HCT116 (cell line): ENCODE data around the gene NFIB. TPM values are rescaled to one million over a fixed set of nuclear protein-coding genes. Genes with fewer than 3 reads are reported as not detected.

ENCODE experiments used
- ATAC-seq: fragments of 200-7000 bp; cut with Tn5 transposase; 2 replicates; pipeline ENCODE4 v1.9.1; 2020; ENCODE audit warnings: mild to moderate bottlenecking, moderate library complexity
- BruUV-seq: library from RNA; stranded (reverse); fragments of 400-500 nt; replicated peaks from 2 replicates; lab custom pipeline; 2021; lab: Mats Ljungman, UMichigan
- CTCF ChIA-PET: fragments of 300-600 bp; sonication (Branson Sonifier 250); formaldehyde crosslinking; loops from one replicate; lab custom pipeline; 2021; ENCODE audit warnings: antibody characterized with exemption; lab: Charles Lee
- POLR2A ChIA-PET: fragments of 300-600, 350-600 bp; sonication (Branson Sonifier 250); formaldehyde crosslinking; loops from one replicate; lab custom pipeline; 2021; ENCODE audit warnings: antibody characterized with exemption; lab: Charles Lee
- RAD21 ChIA-PET, 2 experiments: fragments of 300-600 bp; sonication (Branson Sonifier 250); formaldehyde crosslinking; loops; one replicate each; lab custom pipeline; 2023; ENCODE audit warnings: low total read pairs in 2 of 2; ENCODE audit not compliant: uncharacterized antibody in 2 of 2, unreplicated experiment in 2 of 2, low non-redundant PET in 1 of 2; lab: Charles Lee
- DNase-seq: peaks from one replicate; pipeline ENCODE4 v3.0.0-alpha.2; 2010; ENCODE audit warnings: low read depth, low spot score
- H2AFZ ChIP-seq: fragments of 200-600 bp; shearing (Covaris generic), sonication (generic); 2 replicates; pipeline ENCODE4 v1.6.1; 2017; ENCODE audit warnings: low read depth, mixed run types, mixed read lengths, antibody characterized with exemption, low read length; ENCODE audit not compliant: poor library complexity, severe bottlenecking
- H3K27ac ChIP-seq: 2 replicates; pipeline ENCODE4 v1.5.1; 2012; ENCODE audit warnings: low read depth, low read length
- H3K27me3 ChIP-seq: fragments of 200-600 bp; sonication (generic); 2 replicates; pipeline ENCODE4 v1.6.1; 2016; ENCODE audit warnings: mixed run types, low read length, mixed read lengths; ENCODE audit not compliant: insufficient read depth
- H3K36me3 ChIP-seq, 2 experiments: fragments of 200-500 bp in 1 of 2; fragments of 200-600 bp in 1 of 2; sonication (Bioruptor generic) in 1 of 2; sonication (generic) in 1 of 2; 2 replicates each; pipeline versions ENCODE4 v1.5.1 to v1.6.1; 2014 to 2016; ENCODE audit warnings: low read length in 2 of 2, inconsistent platforms in 1 of 2, mixed read lengths in 1 of 2, mixed run types in 1 of 2; ENCODE audit not compliant: insufficient read depth in 2 of 2, control insufficient read depth in 1 of 2
- H3K4me1 ChIP-seq, 2 experiments: fragments of 200-600 bp in 1 of 2; sonication (generic) in 1 of 2; 2 replicates each; pipeline versions ENCODE4 v1.5.1 to v1.6.1; 2012 to 2017; ENCODE audit warnings: low read length in 2 of 2, inconsistent platforms in 1 of 2, mild to moderate bottlenecking in 1 of 2, mixed read lengths in 1 of 2, mixed run types in 1 of 2, moderate library complexity in 1 of 2; ENCODE audit not compliant: insufficient read depth in 2 of 2, control insufficient read depth in 1 of 2
- H3K4me2 ChIP-seq: fragments of 200-600 bp; sonication (generic); 2 replicates; pipeline ENCODE4 v1.6.1; 2017; ENCODE audit warnings: mixed run types, low read length, mixed read lengths
- H3K4me3 ChIP-seq, 2 experiments: fragments of 200-600 bp in 1 of 2; sonication (generic) in 1 of 2; replicated peaks in 1 of 2; 2 replicates each; pipeline ENCODE4 v1.5.1; 2011 to 2016; ENCODE audit warnings: low read length in 2 of 2, control low read depth in 1 of 2, low read depth in 1 of 2, mild to moderate bottlenecking in 1 of 2, mixed read lengths in 1 of 2, mixed run types in 1 of 2
- H3K79me2 ChIP-seq: fragments of 200-600 bp; sonication (generic); 2 replicates; pipeline ENCODE4 v1.6.1; 2017; ENCODE audit warnings: mild to moderate bottlenecking, mixed run types, low read length, moderate library complexity, mixed read lengths; ENCODE audit not compliant: insufficient read depth
- H3K9ac ChIP-seq: fragments of 200-600 bp; sonication (generic); 2 replicates; pipeline ENCODE4 v1.6.1; 2016; ENCODE audit warnings: low read length, mixed read lengths
- H3K9me2 ChIP-seq: fragments of 200-600 bp; sonication (generic), shearing (Covaris generic); 2 replicates; pipeline ENCODE4 v1.6.1; 2017; ENCODE audit warnings: mixed run types, mild to moderate bottlenecking, moderate library complexity; ENCODE audit not compliant: insufficient read depth
- H3K9me3 ChIP-seq, 2 experiments: fragments of 200-500 bp in 1 of 2; fragments of 200-600 bp in 1 of 2; sonication (Bioruptor generic) in 1 of 2; sonication (generic) in 1 of 2; 2 replicates each; pipeline ENCODE4 v1.6.1; 2014 to 2017; ENCODE audit warnings: low read length in 2 of 2, mixed read lengths in 2 of 2, inconsistent platforms in 1 of 2, low read depth in 1 of 2, mild to moderate bottlenecking in 1 of 2, mixed run types in 1 of 2, moderate library complexity in 1 of 2; ENCODE audit not compliant: control insufficient read depth in 1 of 2, insufficient read depth in 1 of 2
- H4K20me1 ChIP-seq: fragments of 200-600 bp; sonication (generic), shearing (Covaris generic); 2 replicates; pipeline ENCODE4 v1.6.1; 2017; ENCODE audit warnings: mixed run types, mild to moderate bottlenecking, moderate library complexity; ENCODE audit not compliant: insufficient read depth
- CBX3 ChIP-seq: IDR thresholded peaks from 2 replicates; pipeline ENCODE4 v1.6.1; 2012; ENCODE audit warnings: low read depth
- EGR1 ChIP-seq: IDR thresholded peaks from 2 replicates; pipeline ENCODE4 v1.6.1; 2012; ENCODE audit warnings: low read depth
- ELF1 ChIP-seq: IDR thresholded peaks from 2 replicates; pipeline ENCODE4 v1.6.1; 2012; ENCODE audit warnings: low read depth, borderline replicate concordance
- FOSL1 ChIP-seq: IDR thresholded peaks from 2 replicates; pipeline ENCODE4 v1.6.1; 2012; ENCODE audit warnings: low read depth
- POLR2A ChIP-seq: IDR thresholded peaks from 2 replicates; pipeline ENCODE4 v1.7.0; 2011; ENCODE audit warnings: borderline replicate concordance; ENCODE audit not compliant: insufficient read depth, insufficient read length; ENCODE audit errors: extremely low read depth
- POLR2AphosphoS5 ChIP-seq: IDR thresholded peaks from 2 replicates; pipeline ENCODE4 v1.6.1; 2011; ENCODE audit warnings: mild to moderate bottlenecking, low read depth, low read length, moderate library complexity
- SP1 ChIP-seq: IDR thresholded peaks from 2 replicates; pipeline ENCODE4 v1.6.1; 2012; ENCODE audit warnings: low read depth
- SRF ChIP-seq: IDR thresholded peaks from 2 replicates; pipeline ENCODE4 v1.6.1; 2012; ENCODE audit warnings: low read depth
- YY1 ChIP-seq: IDR thresholded peaks from 2 replicates; pipeline ENCODE4 v1.6.1; 2011; ENCODE audit warnings: low read length, low read depth, moderate library complexity, mild to moderate bottlenecking; ENCODE audit not compliant: insufficient replicate concordance; ENCODE audit errors: extremely low read depth
- ZFX ChIP-seq: fragments of 450-650 bp; IDR thresholded peaks from 2 replicates; pipeline ENCODE4 v1.6.1; 2017
- intact Hi-C: fragments of 100-400 bp; cut with micrococcal nuclease; formaldehyde crosslinking; loops from 2 replicates; pipeline ENCODE4 v1.10.0; 2022
- total RNA-seq: library from RNA; stranded (reverse); gene quantifications from one replicate; pipeline ENCODE4 v1.2.1, GENCODE V29; 2021; ENCODE audit not compliant: unreplicated experiment
- TF ChIP-seq, protein P1 (sequence below), 3 experiments: fragments of 200-600 bp in 1 of 3; sonication (generic) in 1 of 3; IDR thresholded peaks in 2 of 3; conservative IDR thresholded peaks in 1 of 3; 2 replicates each; pipeline ENCODE4 v1.5.1; 2012 to 2017; ENCODE audit warnings: low read depth in 2 of 3, low read length in 2 of 3, antibody characterized with exemption in 1 of 3, borderline replicate concordance in 1 of 3, control low read depth in 1 of 3, mild to moderate bottlenecking in 1 of 3, mixed read lengths in 1 of 3, mixed run types in 1 of 3, moderate library complexity in 1 of 3; ENCODE audit not compliant: insufficient read depth in 1 of 3
- TF ChIP-seq, protein P2 (sequence below): IDR thresholded peaks from 2 replicates; pipeline ENCODE4 v1.6.1; 2012
- TF ChIP-seq, protein P3 (sequence below): IDR thresholded peaks from 2 replicates; pipeline ENCODE4 v1.6.1; 2012
- TF ChIP-seq, protein P4 (sequence below): IDR thresholded peaks from 2 replicates; pipeline ENCODE4 v1.6.1; 2012; ENCODE audit warnings: low read depth
- TF ChIP-seq, protein P5 (sequence below): IDR thresholded peaks from 2 replicates; pipeline ENCODE4 v1.6.1; 2011; ENCODE audit warnings: mild to moderate bottlenecking, low read length, moderate library complexity; ENCODE audit not compliant: insufficient replicate concordance; ENCODE audit errors: extremely low read depth

NFIB gene
- total RNA-seq, 1 experiment from 2014 or later: 6.6 TPM

DNA sequence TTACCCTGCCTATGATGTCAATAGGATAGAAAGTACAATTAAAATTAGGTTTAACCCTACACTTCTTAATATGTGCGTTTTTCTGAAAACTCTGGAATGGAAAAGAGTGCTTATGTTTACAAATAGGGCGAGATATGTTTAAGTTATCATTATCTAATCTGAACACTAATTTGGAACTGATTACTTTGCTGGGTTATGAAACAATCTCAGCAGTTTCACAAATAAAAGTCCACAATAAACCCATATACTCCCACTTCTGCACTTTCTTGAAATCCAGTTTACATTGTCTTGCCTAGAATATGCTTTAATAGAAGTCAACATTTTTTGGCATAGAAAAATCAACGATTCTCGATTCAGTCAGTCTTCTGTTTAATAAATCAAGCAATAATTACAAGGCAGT, 236.3 kb downstream of the NFIB start:
- RAD21 ChIA-PET: no interaction called here

DNA sequence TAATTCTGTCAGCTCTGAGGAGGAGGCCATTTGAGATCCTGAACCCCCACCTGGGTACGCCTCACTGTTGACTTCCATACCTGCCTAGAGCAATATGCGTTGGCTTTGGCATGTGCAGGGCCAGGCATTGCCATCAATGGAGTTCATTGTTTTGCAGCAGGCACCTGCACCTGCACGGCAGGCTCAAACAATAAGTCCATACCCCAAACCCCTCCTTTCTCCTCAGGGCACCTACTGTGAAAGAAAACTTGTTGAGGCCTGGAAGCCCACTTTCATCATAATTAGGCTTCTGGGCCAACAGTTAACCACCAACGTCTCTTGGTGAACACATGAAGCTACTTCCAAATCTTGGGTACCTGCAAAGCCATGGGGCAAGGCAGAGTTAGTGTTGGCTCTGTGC, 238.7 kb downstream of the NFIB start:
- ATAC-seq: no peak
- RAD21 ChIA-PET: no interaction called here

More for the DNA sequence above, 236.3 kb downstream of the NFIB start:
- no peak for ATAC-seq
- intact Hi-C loops: no loop called here
- ChIA-PET CTCF (no interaction called here), POLR2A (no interaction called here)
- Histone ChIP-seq H3K4me1 (no peaks in the 10 kb centered on the region), H3K9me2 (no peaks in the 10 kb centered on the region), H3K27ac (no peak overlapping the region), H3K4me2 (no peak overlapping the region), H3K79me2 (no peaks in the 10 kb centered on the region), H3K4me3 (no peak overlapping the region), H3K36me3 (no peaks in the 10 kb centered on the region), H3K9me3 (no peaks in the 10 kb centered on the region), H4K20me1 (no peaks in the 10 kb centered on the region), H3K27me3 (no peaks in the 10 kb centered on the region), H2AFZ (no peak overlapping the region), H3K9ac (no peak overlapping the region)
- DNase-seq: no peak
- no peak for TF ChIP-seq YY1
- TF ChIP-seq ELF1: no peak
- no TSS peak for BruUV-seq

More for the DNA sequence above, 238.7 kb downstream of the NFIB start:
- H3K79me2 ChIP-seq: no peaks in the 10 kb centered on the region
- BruUV-seq: no TSS peak
- H3K9ac ChIP-seq: no peak overlapping the region
- DNase-seq: no peak
- no peaks in the 10 kb centered on the region for H3K27me3 ChIP-seq
- no peaks in the 10 kb centered on the region for H3K4me1 ChIP-seq
- H3K27ac ChIP-seq: no peak overlapping the region
- no peaks in the 10 kb centered on the region for H4K20me1 ChIP-seq
- intact Hi-C loops: no loop called here
- CTCF ChIA-PET: no interaction called here
- H3K4me2 ChIP-seq: no peak overlapping the region
- no peaks in the 10 kb centered on the region for H3K36me3 ChIP-seq
- H2AFZ ChIP-seq: no peak overlapping the region
- no peaks in the 10 kb centered on the region for H3K9me2 ChIP-seq
- POLR2A ChIA-PET: no interaction called here
- H3K4me3 ChIP-seq: no peak overlapping the region
- TF ChIP-seq POLR2AphosphoS5 (no peak), CBX3 (no peak), SP1 (no peak), ZFX (no peak), FOSL1 (no peak), POLR2A (no peak), SRF (no peak), EGR1 (no peak)
- TF ChIP-seq, protein P1, sequence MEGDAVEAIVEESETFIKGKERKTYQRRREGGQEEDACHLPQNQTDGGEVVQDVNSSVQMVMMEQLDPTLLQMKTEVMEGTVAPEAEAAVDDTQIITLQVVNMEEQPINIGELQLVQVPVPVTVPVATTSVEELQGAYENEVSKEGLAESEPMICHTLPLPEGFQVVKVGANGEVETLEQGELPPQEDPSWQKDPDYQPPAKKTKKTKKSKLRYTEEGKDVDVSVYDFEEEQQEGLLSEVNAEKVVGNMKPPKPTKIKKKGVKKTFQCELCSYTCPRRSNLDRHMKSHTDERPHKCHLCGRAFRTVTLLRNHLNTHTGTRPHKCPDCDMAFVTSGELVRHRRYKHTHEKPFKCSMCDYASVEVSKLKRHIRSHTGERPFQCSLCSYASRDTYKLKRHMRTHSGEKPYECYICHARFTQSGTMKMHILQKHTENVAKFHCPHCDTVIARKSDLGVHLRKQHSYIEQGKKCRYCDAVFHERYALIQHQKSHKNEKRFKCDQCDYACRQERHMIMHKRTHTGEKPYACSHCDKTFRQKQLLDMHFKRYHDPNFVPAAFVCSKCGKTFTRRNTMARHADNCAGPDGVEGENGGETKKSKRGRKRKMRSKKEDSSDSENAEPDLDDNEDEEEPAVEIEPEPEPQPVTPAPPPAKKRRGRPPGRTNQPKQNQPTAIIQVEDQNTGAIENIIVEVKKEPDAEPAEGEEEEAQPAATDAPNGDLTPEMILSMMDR (IDR thresholded peaks at IDR 0.05 in 2 of 3, conservative IDR thresholded peaks at IDR 0.05 in 1 of 3; ENCODE audit: borderline replicate concordance in 1 of 3, insufficient read depth in 1 of 3, low read depth in 2 of 3, low read length in 2 of 3): no peak
- TF ChIP-seq, protein P2, sequence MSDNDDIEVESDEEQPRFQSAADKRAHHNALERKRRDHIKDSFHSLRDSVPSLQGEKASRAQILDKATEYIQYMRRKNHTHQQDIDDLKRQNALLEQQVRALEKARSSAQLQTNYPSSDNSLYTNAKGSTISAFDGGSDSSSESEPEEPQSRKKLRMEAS: no peak
- TF ChIP-seq, protein P3, sequence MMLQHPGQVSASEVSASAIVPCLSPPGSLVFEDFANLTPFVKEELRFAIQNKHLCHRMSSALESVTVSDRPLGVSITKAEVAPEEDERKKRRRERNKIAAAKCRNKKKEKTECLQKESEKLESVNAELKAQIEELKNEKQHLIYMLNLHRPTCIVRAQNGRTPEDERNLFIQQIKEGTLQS: no peak
- TF ChIP-seq, protein P4, sequence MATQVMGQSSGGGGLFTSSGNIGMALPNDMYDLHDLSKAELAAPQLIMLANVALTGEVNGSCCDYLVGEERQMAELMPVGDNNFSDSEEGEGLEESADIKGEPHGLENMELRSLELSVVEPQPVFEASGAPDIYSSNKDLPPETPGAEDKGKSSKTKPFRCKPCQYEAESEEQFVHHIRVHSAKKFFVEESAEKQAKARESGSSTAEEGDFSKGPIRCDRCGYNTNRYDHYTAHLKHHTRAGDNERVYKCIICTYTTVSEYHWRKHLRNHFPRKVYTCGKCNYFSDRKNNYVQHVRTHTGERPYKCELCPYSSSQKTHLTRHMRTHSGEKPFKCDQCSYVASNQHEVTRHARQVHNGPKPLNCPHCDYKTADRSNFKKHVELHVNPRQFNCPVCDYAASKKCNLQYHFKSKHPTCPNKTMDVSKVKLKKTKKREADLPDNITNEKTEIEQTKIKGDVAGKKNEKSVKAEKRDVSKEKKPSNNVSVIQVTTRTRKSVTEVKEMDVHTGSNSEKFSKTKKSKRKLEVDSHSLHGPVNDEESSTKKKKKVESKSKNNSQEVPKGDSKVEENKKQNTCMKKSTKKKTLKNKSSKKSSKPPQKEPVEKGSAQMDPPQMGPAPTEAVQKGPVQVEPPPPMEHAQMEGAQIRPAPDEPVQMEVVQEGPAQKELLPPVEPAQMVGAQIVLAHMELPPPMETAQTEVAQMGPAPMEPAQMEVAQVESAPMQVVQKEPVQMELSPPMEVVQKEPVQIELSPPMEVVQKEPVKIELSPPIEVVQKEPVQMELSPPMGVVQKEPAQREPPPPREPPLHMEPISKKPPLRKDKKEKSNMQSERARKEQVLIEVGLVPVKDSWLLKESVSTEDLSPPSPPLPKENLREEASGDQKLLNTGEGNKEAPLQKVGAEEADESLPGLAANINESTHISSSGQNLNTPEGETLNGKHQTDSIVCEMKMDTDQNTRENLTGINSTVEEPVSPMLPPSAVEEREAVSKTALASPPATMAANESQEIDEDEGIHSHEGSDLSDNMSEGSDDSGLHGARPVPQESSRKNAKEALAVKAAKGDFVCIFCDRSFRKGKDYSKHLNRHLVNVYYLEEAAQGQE: no peak
- TF ChIP-seq, protein P5, sequence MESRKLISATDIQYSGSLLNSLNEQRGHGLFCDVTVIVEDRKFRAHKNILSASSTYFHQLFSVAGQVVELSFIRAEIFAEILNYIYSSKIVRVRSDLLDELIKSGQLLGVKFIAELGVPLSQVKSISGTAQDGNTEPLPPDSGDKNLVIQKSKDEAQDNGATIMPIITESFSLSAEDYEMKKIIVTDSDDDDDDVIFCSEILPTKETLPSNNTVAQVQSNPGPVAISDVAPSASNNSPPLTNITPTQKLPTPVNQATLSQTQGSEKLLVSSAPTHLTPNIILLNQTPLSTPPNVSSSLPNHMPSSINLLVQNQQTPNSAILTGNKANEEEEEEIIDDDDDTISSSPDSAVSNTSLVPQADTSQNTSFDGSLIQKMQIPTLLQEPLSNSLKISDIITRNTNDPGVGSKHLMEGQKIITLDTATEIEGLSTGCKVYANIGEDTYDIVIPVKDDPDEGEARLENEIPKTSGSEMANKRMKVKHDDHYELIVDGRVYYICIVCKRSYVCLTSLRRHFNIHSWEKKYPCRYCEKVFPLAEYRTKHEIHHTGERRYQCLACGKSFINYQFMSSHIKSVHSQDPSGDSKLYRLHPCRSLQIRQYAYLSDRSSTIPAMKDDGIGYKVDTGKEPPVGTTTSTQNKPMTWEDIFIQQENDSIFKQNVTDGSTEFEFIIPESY: no peak
- no peaks in the 10 kb centered on the region for H3K9me3 ChIP-seq
